ENCODE data around the gene NUP88. TPM values are rescaled to one million over a fixed set of nuclear protein-coding genes. Genes with fewer than 3 reads are reported as not detected.

NUP88 gene
- total RNA-seq, 1 donor from 2014 or later: 72.4 TPM

- Mint-ChIP-seq H3K27ac (no peak overlapping the region), H3K27me3 (no peaks in the 10 kb centered on the region), H3K4me1 (ENCODE audit: unreplicated experiment) (no peaks in the 10 kb centered on the region), H3K9me3 (no peaks in the 10 kb centered on the region), H3K4me3 (no peak overlapping the region), H3K36me3 (peaks cover 22% of the 10 kb centered on the region)
- no peak for TF ChIP-seq CTCF (conservative IDR thresholded peaks at IDR 0.05)
- DNase-seq (ENCODE audit: extremely low spot score, unreplicated experiment): no peak
Observed at GRCh38 chr17:5405400-5405799, 14.1 kb downstream of the NUP88 start.

- peaks cover 28% of the 10 kb centered on the region for H3K36me3 Mint-ChIP-seq
- no peak for TF ChIP-seq CTCF (conservative IDR thresholded peaks at IDR 0.05)
- H3K4me1 Mint-ChIP-seq (ENCODE audit: unreplicated experiment): no peaks in the 10 kb centered on the region
- no peak overlapping the region for H3K27ac Mint-ChIP-seq
- no peaks in the 10 kb centered on the region for H3K27me3 Mint-ChIP-seq
- H3K9me3 Mint-ChIP-seq: no peaks in the 10 kb centered on the region
- DNase-seq (ENCODE audit: extremely low spot score, unreplicated experiment): no peak
- H3K4me3 Mint-ChIP-seq: no peak overlapping the region
Observed at GRCh38 chr17:5399767-5400166, 19.7 kb downstream of the NUP88 start.

GRCh38 chr17:5396612-5397011 lies 22.9 kb downstream of the NUP88 start:
- Mint-ChIP-seq H3K27me3 (no peaks in the 10 kb centered on the region), H3K27ac (no peak overlapping the region), H3K9me3 (no peaks in the 10 kb centered on the region), H3K4me3 (no peak overlapping the region), H3K4me1 (ENCODE audit: unreplicated experiment) (no peaks in the 10 kb centered on the region), H3K36me3 (peaks cover 40% of the 10 kb centered on the region)
- no peak for TF ChIP-seq CTCF (conservative IDR thresholded peaks at IDR 0.05)
- no peak for DNase-seq (ENCODE audit: extremely low spot score, unreplicated experiment)

- no peak for TF ChIP-seq CTCF (conservative IDR thresholded peaks at IDR 0.05)
- H3K4me1 Mint-ChIP-seq (ENCODE audit: unreplicated experiment): no peaks in the 10 kb centered on the region
- no peak overlapping the region for H3K4me3 Mint-ChIP-seq
- no peak for DNase-seq (ENCODE audit: extremely low spot score, unreplicated experiment)
- no peaks in the 10 kb centered on the region for H3K9me3 Mint-ChIP-seq
- peaks cover 40% of the 10 kb centered on the region for H3K36me3 Mint-ChIP-seq
- no peak overlapping the region for H3K27ac Mint-ChIP-seq
- H3K27me3 Mint-ChIP-seq: no peaks in the 10 kb centered on the region
Observed at GRCh38 chr17:5391678-5392077, 27.8 kb downstream of the NUP88 start.

- Mint-ChIP-seq H3K27ac (no peak overlapping the region), H3K27me3 (no peaks in the 10 kb centered on the region), H3K4me1 (ENCODE audit: unreplicated experiment) (no peaks in the 10 kb centered on the region), H3K4me3 (no peak overlapping the region), H3K9me3 (no peaks in the 10 kb centered on the region), H3K36me3 (peaks cover 34% of the 10 kb centered on the region)
- no peak for DNase-seq (ENCODE audit: extremely low spot score, unreplicated experiment)
- no peak for TF ChIP-seq CTCF (conservative IDR thresholded peaks at IDR 0.05)
Observed at GRCh38 chr17:5381542-5381941, 37.9 kb downstream of the NUP88 start.
